Measurements from ENCODE around the gene BAX. TPM values are rescaled to one million over a fixed set of nuclear protein-coding genes. Genes with fewer than 3 reads are reported as not detected.

BAX gene
- total and polyA plus RNA-seq, 9 of the 15 experiments (the other 6 are each of a cell fraction or from before 2014, with no cell fraction given) = 3.2 to 95.4 (median 44.5) TPM

- TF ChIP-seq BDP1 (IDR thresholded peaks at IDR 0.05; ENCODE audit: insufficient read depth, insufficient read length) (no peak), GTF2E2 (tag; IDR thresholded peaks at IDR 0.05) (no peak), MLX (CRISPR knock-in tag; conservative IDR thresholded peaks at IDR 0.05) (no peak), POU5F1 (IDR thresholded peaks at IDR 0.05; ENCODE audit: borderline replicate concordance, low read depth, low read length, partially characterized antibody) (no peak), L3MBTL2 (IDR thresholded peaks at IDR 0.05) (peak; percentile 53), BMI1 (IDR thresholded peaks at IDR 0.05; ENCODE audit: low read length) (no peak), HDAC2 (IDR thresholded peaks at IDR 0.05) (0 out of 2 replicates have a peak, but pooled peaks have one; percentile 15), HMGXB4 (CRISPR knock-in tag; IDR thresholded peaks at IDR 0.05) (no peak), ZNF134 (CRISPR knock-in tag; conservative IDR thresholded peaks at IDR 0.05) (no peak), RFX1 (IDR thresholded peaks at IDR 0.05) (no peak), GTF2A2 (tag; IDR thresholded peaks at IDR 0.05) (no peak), NFRKB (IDR thresholded peaks at IDR 0.05; ENCODE audit: low read depth) (peak; percentile 82; the same call in 1 of the 2 replicates), ZNF277 (CRISPR knock-in tag; IDR thresholded peaks at IDR 0.05; ENCODE audit: borderline replicate concordance) (no peak), MIER1 (IDR thresholded peaks at IDR 0.05; ENCODE audit: low read depth) (no peak), MTA2 (IDR thresholded peaks at IDR 0.05; ENCODE audit: low read depth) (0 out of 2 replicates have a peak, but pooled peaks have one; percentile 16), GABPA (tag; conservative IDR thresholded peaks at IDR 0.05; ENCODE audit: low read depth) (no peak), ZNF717 (CRISPR knock-in tag; IDR thresholded peaks at IDR 0.05) (no peak)
- TF ChIP-seq, protein P1, sequence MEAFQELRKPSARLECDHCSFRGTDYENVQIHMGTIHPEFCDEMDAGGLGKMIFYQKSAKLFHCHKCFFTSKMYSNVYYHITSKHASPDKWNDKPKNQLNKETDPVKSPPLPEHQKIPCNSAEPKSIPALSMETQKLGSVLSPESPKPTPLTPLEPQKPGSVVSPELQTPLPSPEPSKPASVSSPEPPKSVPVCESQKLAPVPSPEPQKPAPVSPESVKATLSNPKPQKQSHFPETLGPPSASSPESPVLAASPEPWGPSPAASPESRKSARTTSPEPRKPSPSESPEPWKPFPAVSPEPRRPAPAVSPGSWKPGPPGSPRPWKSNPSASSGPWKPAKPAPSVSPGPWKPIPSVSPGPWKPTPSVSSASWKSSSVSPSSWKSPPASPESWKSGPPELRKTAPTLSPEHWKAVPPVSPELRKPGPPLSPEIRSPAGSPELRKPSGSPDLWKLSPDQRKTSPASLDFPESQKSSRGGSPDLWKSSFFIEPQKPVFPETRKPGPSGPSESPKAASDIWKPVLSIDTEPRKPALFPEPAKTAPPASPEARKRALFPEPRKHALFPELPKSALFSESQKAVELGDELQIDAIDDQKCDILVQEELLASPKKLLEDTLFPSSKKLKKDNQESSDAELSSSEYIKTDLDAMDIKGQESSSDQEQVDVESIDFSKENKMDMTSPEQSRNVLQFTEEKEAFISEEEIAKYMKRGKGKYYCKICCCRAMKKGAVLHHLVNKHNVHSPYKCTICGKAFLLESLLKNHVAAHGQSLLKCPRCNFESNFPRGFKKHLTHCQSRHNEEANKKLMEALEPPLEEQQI (IDR thresholded peaks at IDR 0.05) = no peak
- TF ChIP-seq, protein P2, sequence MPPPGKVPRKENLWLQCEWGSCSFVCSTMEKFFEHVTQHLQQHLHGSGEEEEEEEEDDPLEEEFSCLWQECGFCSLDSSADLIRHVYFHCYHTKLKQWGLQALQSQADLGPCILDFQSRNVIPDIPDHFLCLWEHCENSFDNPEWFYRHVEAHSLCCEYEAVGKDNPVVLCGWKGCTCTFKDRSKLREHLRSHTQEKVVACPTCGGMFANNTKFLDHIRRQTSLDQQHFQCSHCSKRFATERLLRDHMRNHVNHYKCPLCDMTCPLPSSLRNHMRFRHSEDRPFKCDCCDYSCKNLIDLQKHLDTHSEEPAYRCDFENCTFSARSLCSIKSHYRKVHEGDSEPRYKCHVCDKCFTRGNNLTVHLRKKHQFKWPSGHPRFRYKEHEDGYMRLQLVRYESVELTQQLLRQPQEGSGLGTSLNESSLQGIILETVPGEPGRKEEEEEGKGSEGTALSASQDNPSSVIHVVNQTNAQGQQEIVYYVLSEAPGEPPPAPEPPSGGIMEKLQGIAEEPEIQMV (tag; conservative IDR thresholded peaks at IDR 0.05; ENCODE audit: low read depth) = no peak
These were observed 9.7 kb downstream of the BAX start (continued) for GRCh38 chr19:48964205-48965039.
